ENCODE data around the gene COL4A4.

COL4A4 gene

GRCh38 chr2:226953206-226953605 lies 210.8 kb downstream of the COL4A4 start:
- no peaks in the 10 kb centered on the region for H3K9me3 ChIP-seq (ENCODE audit: severe bottlenecking)
- ATAC-seq (ENCODE audit: low read depth) (no peak), DNase-seq (ENCODE audit: low spot score) (no peak)
- H3K4me1 ChIP-seq (ENCODE audit: insufficient read depth, poor library complexity, severe bottlenecking) = no peaks in the 10 kb centered on the region
- no peaks in the 10 kb centered on the region for H3K27me3 ChIP-seq (ENCODE audit: insufficient read depth, poor library complexity, severe bottlenecking)
- no peak for TF ChIP-seq CTCF (IDR thresholded peaks at IDR 0.05; ENCODE audit: poor library complexity, severe bottlenecking)
- no peaks in the 10 kb centered on the region for H3K36me3 ChIP-seq (ENCODE audit: low read depth)
- no peak overlapping the region for H3K27ac ChIP-seq (ENCODE audit: poor library complexity, severe bottlenecking)
- no peak overlapping the region for H3K4me3 ChIP-seq (ENCODE audit: severe bottlenecking)

All from RWPE2 (cell line).